AG04450 (cell line): ENCODE data around the gene COL9A1. TPM values are rescaled to one million over a fixed set of nuclear protein-coding genes. Genes with fewer than 3 reads are reported as not detected.

Source experiments
- CTCF ChIA-PET: fragments of 300-600, 350-600 bp; formaldehyde crosslinking; extraction: SDS; loops from one replicate; lab custom pipeline; 2022; ENCODE audit warnings: antibody characterized with exemption, inconsistent platforms; lab: Charles Lee
- POLR2A ChIA-PET: fragments of 350-600 bp; formaldehyde crosslinking; extraction: SDS; loops from one replicate; lab custom pipeline; 2021; ENCODE audit warnings: antibody characterized with exemption, inconsistent platforms; lab: Yijun Ruan, JAX
- DNase-seq: peaks from one replicate; pipeline ENCODE4 v3.0.0-alpha.2; 2011; ENCODE audit warnings: low read depth, low spot score
- H3K27ac ChIP-seq: one replicate; pipeline ENCODE4 v1.5.1; 2012; ENCODE audit warnings: low read depth, low read length, control low read depth
- H3K27me3 ChIP-seq: one replicate; pipeline ENCODE4 v1.6.0; 2012; ENCODE audit warnings: low read length; ENCODE audit not compliant: control insufficient read depth, insufficient read depth
- H3K4me3 ChIP-seq: 2 replicates; pipeline ENCODE4 v1.5.1; 2011; ENCODE audit warnings: mild to moderate bottlenecking, low read depth, low read length, control low read depth
- H3K9me3 ChIP-seq: 2 replicates; pipeline ENCODE4 v1.5.1; 2012; ENCODE audit warnings: low read length; ENCODE audit not compliant: control insufficient read depth, insufficient read depth
- polyA plus RNA-seq: library from polyadenylated mRNA; depleted of rRNA; stranded (reverse); fragments of >200 nt; gene quantifications from 2 replicates; pipeline ENCODE4 v1.2.3, GENCODE V29; 2011
- TF ChIP-seq, protein P1 (sequence below): IDR thresholded peaks from 2 replicates; pipeline ENCODE4 v1.5.1; 2011; ENCODE audit warnings: low read depth, low read length, control low read depth, inconsistent platforms

Gene COL9A1
- polyA plus RNA-seq, 1 experiment = not detected

DNA sequence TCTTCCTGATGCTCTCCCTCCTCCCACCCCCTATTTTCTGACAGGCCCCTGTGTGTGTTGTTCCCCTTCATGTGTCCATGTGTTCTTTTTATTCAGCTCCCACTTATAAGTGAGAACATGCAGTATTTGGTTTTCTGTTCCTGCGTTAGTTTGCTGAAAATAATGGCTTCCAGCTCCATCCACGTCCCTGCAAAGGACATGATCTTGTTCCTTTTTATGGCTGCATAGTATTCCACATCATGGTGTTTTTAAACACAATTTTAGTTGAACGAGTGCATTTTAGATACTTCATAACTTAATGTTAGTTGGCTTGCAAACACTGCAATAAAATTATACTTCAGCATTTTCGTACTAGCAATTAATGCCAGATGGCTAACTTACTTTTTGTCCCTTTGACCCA, 28.5 kb downstream of the COL9A1 start:
- Histone ChIP-seq H3K4me3 (no peak overlapping the region), H3K27ac (no peak overlapping the region), H3K9me3 (no peaks in the 10 kb centered on the region), H3K27me3 (no peaks in the 10 kb centered on the region)
- no peak for DNase-seq
- TF ChIP-seq, protein P1, sequence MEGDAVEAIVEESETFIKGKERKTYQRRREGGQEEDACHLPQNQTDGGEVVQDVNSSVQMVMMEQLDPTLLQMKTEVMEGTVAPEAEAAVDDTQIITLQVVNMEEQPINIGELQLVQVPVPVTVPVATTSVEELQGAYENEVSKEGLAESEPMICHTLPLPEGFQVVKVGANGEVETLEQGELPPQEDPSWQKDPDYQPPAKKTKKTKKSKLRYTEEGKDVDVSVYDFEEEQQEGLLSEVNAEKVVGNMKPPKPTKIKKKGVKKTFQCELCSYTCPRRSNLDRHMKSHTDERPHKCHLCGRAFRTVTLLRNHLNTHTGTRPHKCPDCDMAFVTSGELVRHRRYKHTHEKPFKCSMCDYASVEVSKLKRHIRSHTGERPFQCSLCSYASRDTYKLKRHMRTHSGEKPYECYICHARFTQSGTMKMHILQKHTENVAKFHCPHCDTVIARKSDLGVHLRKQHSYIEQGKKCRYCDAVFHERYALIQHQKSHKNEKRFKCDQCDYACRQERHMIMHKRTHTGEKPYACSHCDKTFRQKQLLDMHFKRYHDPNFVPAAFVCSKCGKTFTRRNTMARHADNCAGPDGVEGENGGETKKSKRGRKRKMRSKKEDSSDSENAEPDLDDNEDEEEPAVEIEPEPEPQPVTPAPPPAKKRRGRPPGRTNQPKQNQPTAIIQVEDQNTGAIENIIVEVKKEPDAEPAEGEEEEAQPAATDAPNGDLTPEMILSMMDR = no peak
- ChIA-PET CTCF (no interaction called here), POLR2A (no interaction called here)

- no peak overlapping the region for H3K27ac ChIP-seq
- H3K27me3 ChIP-seq = no peaks in the 10 kb centered on the region
- ChIA-PET CTCF (interaction anchor here (0.6 kb wide), 1 partner anchor 17 kb away, joined by 7 read pairs; no protein-coding TSS in a partner anchor), POLR2A (no interaction called here)
- no peak for DNase-seq
- TF ChIP-seq, protein P1 = no peak
- H3K9me3 ChIP-seq = no peaks in the 10 kb centered on the region
- H3K4me3 ChIP-seq = no peak overlapping the region
Observed at GRCh38 chr6:70272071-70272470, 30.8 kb downstream of the COL9A1 start.

GRCh38 chr6:70270287-70271005, 32.4 kb downstream of the COL9A1 start:
- no peaks in the 10 kb centered on the region for H3K27me3 ChIP-seq
- no peaks in the 10 kb centered on the region for H3K9me3 ChIP-seq
- no peak overlapping the region for H3K27ac ChIP-seq
- ChIA-PET CTCF (no interaction called here), POLR2A (no interaction called here)
- TF ChIP-seq, protein P1 = no peak
- H3K4me3 ChIP-seq = no peak overlapping the region
- DNase-seq = no peak

DNA sequence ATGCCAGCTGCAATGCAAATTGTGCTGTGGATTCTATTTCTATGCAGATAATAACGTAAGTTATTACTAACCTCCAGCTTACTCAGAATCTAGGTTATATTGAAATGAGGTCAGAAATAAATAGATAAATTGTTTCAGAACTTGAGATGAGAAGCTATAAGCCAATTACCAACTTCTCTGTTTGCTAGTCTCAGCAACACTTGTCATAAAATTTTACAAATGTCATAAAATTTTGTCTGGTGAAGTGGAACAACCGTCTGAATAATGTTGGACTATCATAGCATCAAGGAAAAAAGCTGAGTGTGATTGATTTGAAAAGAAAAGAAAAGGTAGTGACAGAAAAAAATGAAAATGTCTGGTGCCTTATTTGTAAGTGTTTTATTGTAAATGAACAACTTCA, 36.7 kb downstream of the COL9A1 start:
- ChIA-PET CTCF (no interaction called here), POLR2A (no interaction called here)
- H3K4me3 ChIP-seq = no peak overlapping the region
- no peaks in the 10 kb centered on the region for H3K27me3 ChIP-seq
- H3K9me3 ChIP-seq = no peaks in the 10 kb centered on the region
- TF ChIP-seq, protein P1 = no peak
- DNase-seq = no peak
- no peak overlapping the region for H3K27ac ChIP-seq

GRCh38 chr6:70264306-70264705, 38.6 kb downstream of the COL9A1 start:
- H3K4me3 ChIP-seq = no peak overlapping the region
- POLR2A ChIA-PET = no interaction called here

More at GRCh38 chr6:70264306-70264705, 38.6 kb downstream of the COL9A1 start:
- CTCF ChIA-PET = no interaction called here
- TF ChIP-seq, protein P1 = no peak
- no peak for DNase-seq
- H3K27me3 ChIP-seq = no peaks in the 10 kb centered on the region
- H3K9me3 ChIP-seq = no peaks in the 10 kb centered on the region
- no peak overlapping the region for H3K27ac ChIP-seq
